Stimulated activated naive B cell treated with anti-CD40 and anti-IgM and Interleukin-4, amounts not matched to agents 10 μg/mL and 1 μg/mL and 100 μg/mL, for 72 hours (primary cell): ENCODE measurements around the gene HSPG2.

Experiments used
- ATAC-seq, 2 donors: fragments of 150-1000 bp; cut with Tn5 transposase; replicated peaks; 2 replicates each; pipeline ENCODE4 v1.10.0; 2021; ENCODE audit warnings: moderate library complexity in 1 of 2
- DNase-seq: peaks from one replicate; pipeline ENCODE4 v3.0.0; 2021
- H3K27ac Mint-ChIP-seq: one replicate; pipeline ENCODE4 v1.8.0; 2022; ENCODE audit warnings: mild to moderate bottlenecking, mixed read lengths
- H3K27me3 Mint-ChIP-seq, 2 donors: one replicate each; pipeline ENCODE4 v1.8.0; 2022; ENCODE audit warnings: mixed read lengths in 2 of 2
- H3K36me3 Mint-ChIP-seq, 2 donors: one replicate each; pipeline ENCODE4 v1.8.0; 2022; ENCODE audit warnings: mixed read lengths in 2 of 2, mild to moderate bottlenecking in 1 of 2
- H3K4me1 Mint-ChIP-seq, 2 donors: one replicate each; pipeline ENCODE4 v1.8.0; 2022; ENCODE audit warnings: mixed read lengths in 2 of 2, mild to moderate bottlenecking in 1 of 2
- H3K4me3 Mint-ChIP-seq, 2 donors: one replicate each; pipeline ENCODE4 v1.8.0; 2022; ENCODE audit warnings: mild to moderate bottlenecking in 2 of 2, mixed read lengths in 2 of 2, moderate library complexity in 1 of 2
- H3K9me3 Mint-ChIP-seq, 2 donors: one replicate each; pipeline ENCODE4 v1.8.0; 2022; ENCODE audit warnings: mixed read lengths in 2 of 2, mild to moderate bottlenecking in 1 of 2

The HSPG2 gene

GRCh38 chr1:21896652-21897532, 40.2 kb downstream of the HSPG2 start:
- Mint-ChIP-seq H3K36me3 (no peaks in the 10 kb centered on the region), H3K27ac (no peak overlapping the region), H3K4me1 (peaks cover 1 to 11% of the 10 kb centered on the region in 2 donors), H3K27me3 (peaks cover 4 to 5% of the 10 kb centered on the region in 2 donors), H3K4me3 (no peak overlapping the region), H3K9me3 (no peaks in the 10 kb centered on the region)
- DNase-seq = no peak
- no peak for ATAC-seq

- peaks cover 0 to 6% of the 10 kb centered on the region in 2 donors for H3K4me1 Mint-ChIP-seq
- no peaks in the 10 kb centered on the region for H3K36me3 Mint-ChIP-seq
- H3K27ac Mint-ChIP-seq = no peak overlapping the region
- no peak for ATAC-seq
- no peak for DNase-seq
- H3K4me3 Mint-ChIP-seq = no peak overlapping the region
- H3K9me3 Mint-ChIP-seq = no peaks in the 10 kb centered on the region
- H3K27me3 Mint-ChIP-seq = peaks cover 4 to 5% of the 10 kb centered on the region in 2 donors
These were observed 41.1 kb downstream of the HSPG2 start for GRCh38 chr1:21896026-21896425.

DNA sequence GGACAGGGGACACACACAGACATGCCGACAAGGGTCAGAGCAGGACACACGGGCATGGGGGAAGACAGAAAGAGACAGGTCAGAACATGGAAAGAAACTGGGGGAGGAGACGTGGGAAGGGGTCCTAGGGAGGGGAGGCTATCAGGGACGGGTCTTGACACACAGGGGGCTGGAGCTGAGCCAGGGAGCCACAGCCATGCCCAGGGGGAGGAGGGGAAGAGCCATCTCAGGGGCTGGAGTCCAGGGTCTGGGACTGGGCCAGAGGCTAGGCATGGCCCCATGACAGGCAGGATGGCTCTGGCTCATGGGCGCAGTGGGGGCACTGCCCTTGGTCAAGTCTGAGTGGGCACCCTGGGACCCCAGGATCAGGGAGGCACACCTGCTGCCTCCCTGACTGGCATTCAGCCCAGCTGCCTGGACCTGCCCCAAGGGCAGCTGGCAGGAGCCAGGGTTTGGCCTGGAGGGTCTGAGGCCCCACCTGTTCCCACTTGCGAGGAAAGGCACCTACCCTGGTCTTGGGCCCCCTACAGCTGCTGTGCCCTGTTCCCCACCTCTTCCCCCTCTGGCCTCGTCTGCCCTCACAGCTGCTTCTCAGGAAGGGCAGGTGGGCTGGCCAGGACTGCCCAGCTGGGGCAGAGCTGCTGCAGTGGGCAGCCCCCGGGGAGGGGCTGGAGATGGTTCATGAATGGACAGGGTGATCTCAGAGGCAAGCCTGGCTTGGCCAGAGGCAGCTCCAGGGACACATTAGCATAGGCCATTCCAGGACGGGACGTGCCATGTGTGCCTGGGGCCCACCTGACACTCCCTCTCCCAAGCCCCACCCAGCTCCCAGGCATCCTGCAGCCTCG, 42.9 kb downstream of the HSPG2 start:
- DNase-seq (no peak), ATAC-seq (peak in 1 of 2 donors; percentile 5)
- no peaks in the 10 kb centered on the region for H3K4me1 Mint-ChIP-seq
- H3K27me3 Mint-ChIP-seq = peaks cover 0 to under 1% of the 10 kb centered on the region in 2 donors
- H3K36me3 Mint-ChIP-seq = no peaks in the 10 kb centered on the region
- H3K4me3 Mint-ChIP-seq = no peak overlapping the region
- peak overlapping the region; percentile 44 for H3K27ac Mint-ChIP-seq
- H3K9me3 Mint-ChIP-seq = no peaks in the 10 kb centered on the region

DNA sequence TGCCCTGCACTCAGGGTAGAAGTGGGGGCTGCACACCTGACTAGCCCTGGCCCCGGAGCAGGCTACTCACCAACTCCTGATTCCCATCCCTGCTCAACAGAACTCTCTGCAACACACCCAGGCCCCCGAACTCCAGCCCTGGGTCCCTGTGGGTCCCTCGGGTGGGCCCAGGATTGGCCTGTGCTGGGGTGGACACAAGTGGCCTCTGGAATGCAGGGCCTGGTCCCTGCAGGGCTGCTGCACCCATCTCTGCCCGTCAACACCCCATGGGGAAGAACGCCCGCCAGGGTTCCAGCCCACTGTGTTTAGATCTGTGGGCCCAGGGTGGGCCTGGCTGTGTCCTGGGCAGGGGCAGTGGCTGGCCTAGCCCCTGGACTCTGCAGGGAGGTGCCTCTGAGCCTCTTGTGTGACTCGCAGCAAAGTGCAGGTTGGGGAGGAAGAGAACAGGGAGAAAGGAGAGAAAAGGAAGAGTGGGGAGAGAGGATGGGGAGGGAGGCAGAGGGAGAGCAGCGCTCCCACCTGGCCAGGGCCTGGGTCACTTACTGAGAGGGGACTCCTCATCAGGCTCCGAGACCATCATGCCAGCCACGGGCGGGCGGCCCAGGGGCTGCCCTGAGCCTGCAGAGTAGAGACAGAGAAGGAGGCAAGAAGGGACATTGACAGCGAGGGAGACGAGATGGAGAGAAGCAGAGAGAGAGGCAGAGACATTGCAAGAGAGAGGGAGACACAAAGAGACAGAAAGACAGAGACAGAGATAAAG, 43.9 kb downstream of the HSPG2 start:
- no peaks in the 10 kb centered on the region for H3K4me1 Mint-ChIP-seq
- ATAC-seq = no peak
- H3K4me3 Mint-ChIP-seq = no peak overlapping the region
- no peaks in the 10 kb centered on the region for H3K9me3 Mint-ChIP-seq
- no peaks in the 10 kb centered on the region for H3K27me3 Mint-ChIP-seq
- no peaks in the 10 kb centered on the region for H3K36me3 Mint-ChIP-seq
- H3K27ac Mint-ChIP-seq = no peak overlapping the region
- DNase-seq = no peak

DNA sequence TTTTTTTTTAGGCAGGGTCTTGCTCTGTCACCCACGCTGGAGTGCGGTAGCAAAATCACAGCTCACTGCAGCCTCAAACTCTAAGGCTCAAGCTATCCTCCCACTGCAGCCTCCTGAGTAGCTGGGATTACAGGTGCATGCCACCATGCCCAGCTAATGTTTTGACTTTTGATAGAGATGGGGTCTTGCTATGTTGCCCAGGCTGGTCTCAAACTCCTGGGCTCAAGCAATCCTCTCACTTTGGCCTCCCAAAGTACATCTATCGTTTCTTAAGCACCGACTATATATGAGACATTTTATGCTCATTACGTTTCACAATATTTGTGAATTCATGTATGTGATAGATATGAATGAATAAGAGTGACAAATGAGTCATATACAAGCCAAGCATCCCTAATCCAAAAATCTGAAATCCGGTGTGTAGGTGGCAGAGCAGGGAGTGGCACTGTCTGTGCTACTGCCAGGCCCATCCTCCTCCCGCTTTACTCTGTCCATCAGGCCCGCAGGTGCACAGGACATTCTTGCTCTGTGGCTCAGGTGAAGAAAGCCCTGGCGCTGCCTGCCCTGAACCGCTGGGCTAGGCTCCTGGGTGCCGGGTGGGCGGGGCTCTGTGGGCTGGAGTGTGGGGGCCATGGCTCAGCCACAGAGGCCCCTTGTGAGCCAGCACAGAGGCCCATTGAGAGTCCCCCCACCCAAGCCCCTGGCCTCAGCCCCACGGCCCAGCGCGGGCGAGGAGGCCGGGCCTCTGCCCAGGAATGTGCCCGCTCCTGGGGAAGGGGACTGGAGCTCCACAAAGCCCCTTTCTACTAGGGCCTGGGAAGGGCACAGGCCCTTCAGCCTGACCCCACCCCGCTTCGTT, 45.3 kb downstream of the HSPG2 start:
- Mint-ChIP-seq H3K27ac (no peak overlapping the region), H3K36me3 (no peaks in the 10 kb centered on the region), H3K4me3 (no peak overlapping the region), H3K27me3 (no peaks in the 10 kb centered on the region), H3K4me1 (no peaks in the 10 kb centered on the region), H3K9me3 (no peaks in the 10 kb centered on the region)
- ATAC-seq (no peak), DNase-seq (no peak)

- no peak overlapping the region for H3K4me3 Mint-ChIP-seq
- H3K27me3 Mint-ChIP-seq = no peaks in the 10 kb centered on the region
- H3K36me3 Mint-ChIP-seq = no peaks in the 10 kb centered on the region
- no peak for DNase-seq
- H3K4me1 Mint-ChIP-seq = no peaks in the 10 kb centered on the region
- no peaks in the 10 kb centered on the region for H3K9me3 Mint-ChIP-seq
- ATAC-seq = no peak
- H3K27ac Mint-ChIP-seq = no peak overlapping the region
These were observed 46.0 kb downstream of the HSPG2 start for GRCh38 chr1:21891081-21891480.

- DNase-seq = no peak
- Mint-ChIP-seq H3K27me3 (peaks cover 0 to 4% of the 10 kb centered on the region in 2 donors), H3K27ac (no peak overlapping the region), H3K36me3 (no peaks in the 10 kb centered on the region), H3K4me1 (no peaks in the 10 kb centered on the region), H3K4me3 (no peak overlapping the region), H3K9me3 (no peaks in the 10 kb centered on the region)
- no peak for ATAC-seq
These were observed 48.6 kb downstream of the HSPG2 start for GRCh38 chr1:21888500-21888899.

- peaks cover 0 to 8% of the 10 kb centered on the region in 2 donors for H3K27me3 Mint-ChIP-seq
- H3K4me1 Mint-ChIP-seq = no peaks in the 10 kb centered on the region
- no peaks in the 10 kb centered on the region for H3K36me3 Mint-ChIP-seq
- no peaks in the 10 kb centered on the region for H3K9me3 Mint-ChIP-seq
- DNase-seq (no peak), ATAC-seq (no peak)
- H3K27ac Mint-ChIP-seq = peak overlapping the region; percentile 59
- H3K4me3 Mint-ChIP-seq = no peak overlapping the region
These were observed 49.3 kb downstream of the HSPG2 start for GRCh38 chr1:21887796-21888195.

DNA sequence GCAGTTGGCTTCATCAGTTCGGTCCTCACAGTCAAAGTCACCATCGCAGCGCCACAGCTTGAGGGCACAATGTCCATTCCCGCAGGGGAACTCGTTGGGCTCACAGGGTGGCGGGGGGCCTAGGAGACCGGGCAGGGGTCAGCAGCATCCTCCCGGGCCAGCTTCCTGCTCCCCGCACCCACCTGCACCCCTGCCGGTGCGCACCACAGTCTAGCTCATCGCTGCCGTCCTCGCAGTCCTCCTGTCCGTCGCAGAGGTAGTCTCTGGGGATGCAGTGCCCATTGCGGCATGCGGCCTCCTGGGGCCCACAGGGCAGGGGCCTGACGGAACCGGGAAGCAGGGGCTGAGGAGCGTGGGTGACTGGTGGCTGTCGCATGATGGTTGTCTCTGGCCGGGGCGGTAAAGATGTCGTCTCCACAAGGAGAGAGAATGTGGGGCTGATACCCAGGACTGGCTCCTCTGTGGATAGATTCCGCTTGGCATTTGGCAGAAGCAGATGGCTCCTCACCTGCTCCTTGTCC, 49.8 kb downstream of the HSPG2 start:
- H3K4me1 Mint-ChIP-seq = no peaks in the 10 kb centered on the region
- H3K4me3 Mint-ChIP-seq = no peak overlapping the region
- no peak overlapping the region for H3K27ac Mint-ChIP-seq
- DNase-seq = no peak
- no peaks in the 10 kb centered on the region for H3K36me3 Mint-ChIP-seq
- no peak for ATAC-seq
- H3K27me3 Mint-ChIP-seq = peaks cover 0 to 8% of the 10 kb centered on the region in 2 donors
- H3K9me3 Mint-ChIP-seq = no peaks in the 10 kb centered on the region

GRCh38 chr1:21886486-21887215, 50.5 kb downstream of the HSPG2 start:
- H3K27ac Mint-ChIP-seq = no peak overlapping the region
- no peaks in the 10 kb centered on the region for H3K4me1 Mint-ChIP-seq
- no peaks in the 10 kb centered on the region for H3K9me3 Mint-ChIP-seq
- ATAC-seq (no peak), DNase-seq (no peak)
- no peaks in the 10 kb centered on the region for H3K36me3 Mint-ChIP-seq
- peaks cover 0 to 8% of the 10 kb centered on the region in 2 donors for H3K27me3 Mint-ChIP-seq
- no peak overlapping the region for H3K4me3 Mint-ChIP-seq

DNA sequence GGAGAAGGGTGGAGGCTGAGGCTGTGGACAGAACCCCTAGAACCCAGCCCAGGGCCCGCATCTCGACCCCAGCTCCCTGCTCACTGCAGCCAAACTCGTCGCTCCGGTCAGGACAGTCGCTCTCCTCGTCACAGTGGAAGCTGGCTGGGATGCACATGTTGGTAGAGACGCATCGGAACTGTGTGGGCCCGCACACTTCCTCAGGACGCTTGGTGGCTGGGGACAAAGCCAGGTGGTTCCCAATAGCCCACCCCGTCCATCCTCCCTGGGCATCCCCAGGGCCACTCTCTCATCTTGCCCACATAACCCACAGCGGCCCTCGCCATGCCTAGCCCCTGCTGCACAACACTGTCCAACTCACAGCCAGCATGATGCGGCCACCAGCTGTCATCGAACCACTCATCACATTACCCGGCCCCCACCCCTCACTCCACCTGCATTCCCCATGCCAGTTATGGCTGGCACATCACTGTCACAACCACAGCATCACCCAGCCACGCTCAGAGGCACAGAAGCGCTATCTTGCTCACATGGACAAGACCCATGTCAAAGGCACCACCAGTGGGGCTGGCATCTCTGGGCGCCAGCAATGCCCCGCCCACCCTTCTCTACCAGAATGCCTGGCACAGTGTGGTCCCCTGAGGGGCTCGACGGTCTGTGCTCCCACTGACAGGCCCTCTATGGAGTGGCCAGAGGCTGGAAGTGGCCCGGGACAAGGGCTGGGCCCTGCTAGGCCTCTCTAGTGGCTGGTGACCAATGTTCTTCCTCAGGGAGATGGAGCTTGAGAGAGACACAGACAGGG, 51.7 kb downstream of the HSPG2 start:
- DNase-seq (no peak), ATAC-seq (no peak)
- H3K4me3 Mint-ChIP-seq = no peak overlapping the region
- no peak overlapping the region for H3K27ac Mint-ChIP-seq
- no peaks in the 10 kb centered on the region for H3K9me3 Mint-ChIP-seq
- no peaks in the 10 kb centered on the region for H3K36me3 Mint-ChIP-seq
- H3K4me1 Mint-ChIP-seq = no peaks in the 10 kb centered on the region
- peaks cover 0 to 8% of the 10 kb centered on the region in 2 donors for H3K27me3 Mint-ChIP-seq

DNA sequence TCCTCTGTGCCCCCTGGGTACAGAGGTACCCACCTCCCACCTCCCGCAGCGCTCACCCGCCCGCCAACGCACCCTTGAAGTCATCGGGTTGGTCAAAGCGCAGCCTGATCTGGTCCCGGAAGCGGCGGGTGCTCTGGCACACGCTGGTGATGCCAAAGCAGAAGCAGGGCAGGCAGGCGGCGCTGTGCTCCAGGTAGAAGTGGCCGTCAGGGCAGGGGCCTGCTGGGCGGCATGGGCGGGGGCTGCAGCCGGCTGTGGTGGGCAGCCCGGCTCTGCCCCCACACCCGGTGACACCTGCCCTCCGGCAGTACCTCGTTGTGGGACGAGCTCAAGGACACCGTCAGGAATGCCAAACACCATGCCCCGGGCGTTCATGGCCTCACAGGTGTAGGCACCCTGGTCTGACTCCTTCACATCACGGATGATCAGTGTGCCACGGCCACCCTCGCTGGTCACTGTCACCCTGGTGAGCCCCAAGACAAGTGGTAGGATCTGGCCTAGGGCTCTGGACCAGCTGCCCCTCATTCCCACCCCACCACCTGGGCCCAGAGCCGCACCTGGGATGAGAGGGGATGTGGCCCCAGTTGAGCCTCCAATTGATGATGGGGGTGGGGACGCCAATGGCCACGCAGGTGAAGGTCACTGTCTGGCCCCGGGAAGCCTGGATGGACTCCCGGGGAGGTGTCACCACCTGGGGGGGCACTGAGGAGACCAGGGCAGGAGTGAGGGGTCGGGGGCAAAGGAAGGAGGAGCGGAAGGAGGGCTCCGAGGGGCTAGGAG, 52.5 kb downstream of the HSPG2 start:
- H3K27me3 Mint-ChIP-seq = peaks cover 0 to 8% of the 10 kb centered on the region in 2 donors
- H3K4me1 Mint-ChIP-seq = no peaks in the 10 kb centered on the region
- H3K9me3 Mint-ChIP-seq = no peaks in the 10 kb centered on the region
- H3K4me3 Mint-ChIP-seq = no peak overlapping the region
- H3K27ac Mint-ChIP-seq = no peak overlapping the region
- no peaks in the 10 kb centered on the region for H3K36me3 Mint-ChIP-seq
- no peak for ATAC-seq
- no peak for DNase-seq
